Parathyroid adenoma (tissue), 2 donors: Measurements from ENCODE around the gene TOP3B.

Experiments used
- H2AFZ ChIP-seq: fragments of 300-600 bp; sonication (generic); one replicate; pipeline ENCODE4 v1.7.0; 2017; ENCODE audit warnings: antibody characterized with exemption, mild to moderate bottlenecking
- H3K27ac ChIP-seq: fragments of 300-600 bp; sonication (generic); one replicate; pipeline ENCODE4 v1.7.0; 2017
- H3K27me3 ChIP-seq: fragments of 300-600 bp; sonication (generic); one replicate; pipeline ENCODE4 v1.7.0; 2017; ENCODE audit warnings: low read length; ENCODE audit not compliant: control insufficient read depth, insufficient read depth
- H3K36me3 ChIP-seq: fragments of 300-600 bp; sonication (generic); one replicate; pipeline ENCODE4 v1.7.0; 2017; ENCODE audit warnings: low read length; ENCODE audit not compliant: control insufficient read depth, insufficient read depth
- H3K4me1 ChIP-seq: fragments of 300-600 bp; sonication (generic); one replicate; pipeline ENCODE4 v1.7.0; 2017; ENCODE audit warnings: control low read depth
- H3K4me2 ChIP-seq: fragments of 300-600 bp; sonication (generic); one replicate; pipeline ENCODE4 v1.7.0; 2017; ENCODE audit warnings: low read length
- H3K4me3 ChIP-seq: fragments of 300-600 bp; sonication (generic); one replicate; pipeline ENCODE4 v1.7.0; 2017; ENCODE audit warnings: low read depth, low read length
- H3K79me2 ChIP-seq: fragments of 300-600 bp; sonication (generic); one replicate; pipeline ENCODE4 v1.7.0; 2017; ENCODE audit warnings: control low read depth
- H3K9ac ChIP-seq: fragments of 300-600 bp; sonication (generic); one replicate; pipeline ENCODE4 v1.7.0; 2017; ENCODE audit warnings: mild to moderate bottlenecking
- H3K9me3 ChIP-seq: fragments of 300-600 bp; sonication (generic); one replicate; pipeline ENCODE4 v1.7.0; 2017; ENCODE audit warnings: low read length; ENCODE audit not compliant: control insufficient read depth
- CTCF ChIP-seq: fragments of 300-600 bp; sonication (generic); IDR thresholded peaks from one replicate; pipeline ENCODE4 v1.7.0; 2017; ENCODE audit warnings: antibody characterized with exemption, mild to moderate bottlenecking
- donor health status: primary hyperparathyroidism.

Gene TOP3B

GRCh38 chr22:21907638-21908522 lies 74.7 kb downstream of the TOP3B start:
- Histone ChIP-seq H3K9ac (no peak overlapping the region), H2AFZ (no peak overlapping the region), H3K27me3 (no peaks in the 10 kb centered on the region), H3K4me2 (no peak overlapping the region), H3K4me3 (no peak overlapping the region), H3K36me3 (no peaks in the 10 kb centered on the region), H3K79me2 (no peaks in the 10 kb centered on the region), H3K4me1 (no peaks in the 10 kb centered on the region), H3K27ac (no peak overlapping the region), H3K9me3 (no peaks in the 10 kb centered on the region)
- no peak for TF ChIP-seq CTCF
